Rectal smooth muscle tissue (tissue), 1 donor: ENCODE measurements around the gene LPXN.

Source experiments
- H3K27ac ChIP-seq: one replicate; pipeline ENCODE4 v1.7.0; 2013; ENCODE audit warnings: low read depth, low read length, inconsistent platforms
- H3K27me3 ChIP-seq: one replicate; pipeline ENCODE4 v1.7.0; 2013; ENCODE audit warnings: low read length; ENCODE audit not compliant: control insufficient read depth, insufficient read depth
- H3K36me3 ChIP-seq: one replicate; pipeline ENCODE4 v1.7.0; 2013; ENCODE audit warnings: low read length; ENCODE audit not compliant: control insufficient read depth, insufficient read depth
- H3K4me1 ChIP-seq: one replicate; pipeline ENCODE4 v1.7.0; 2013; ENCODE audit warnings: low read length; ENCODE audit not compliant: control insufficient read depth, insufficient read depth
- H3K4me3 ChIP-seq: one replicate; pipeline ENCODE4 v1.7.0; 2013; ENCODE audit warnings: low read length
- H3K9ac ChIP-seq: one replicate; pipeline ENCODE4 v1.7.0; 2013; ENCODE audit warnings: low read length

LPXN gene

DNA sequence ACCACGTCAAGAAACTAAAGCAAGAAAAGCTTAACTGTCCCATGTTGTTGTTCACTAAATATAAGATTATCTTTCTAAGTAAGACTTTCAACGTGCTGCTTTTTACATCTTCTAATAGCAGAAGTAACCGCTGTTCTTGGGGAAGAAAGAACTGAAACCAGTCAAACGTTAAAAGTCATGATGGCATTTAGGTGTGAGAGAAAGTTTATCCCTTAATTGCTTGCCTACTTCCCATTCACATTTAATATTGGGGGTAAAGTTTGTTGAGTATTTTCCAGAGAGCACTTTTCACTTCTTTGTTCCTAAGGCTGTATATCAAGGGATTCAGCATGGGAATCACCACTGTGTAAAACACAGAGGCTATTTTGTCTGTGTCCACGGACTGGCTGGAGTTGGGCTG is 68.7 kb downstream of the LPXN start:
- H3K36me3 ChIP-seq: no peaks in the 10 kb centered on the region
- no peak overlapping the region for H3K9ac ChIP-seq
- H3K4me3 ChIP-seq: no peak overlapping the region
- H3K27me3 ChIP-seq: no peaks in the 10 kb centered on the region
- no peak overlapping the region for H3K27ac ChIP-seq
- no peaks in the 10 kb centered on the region for H3K4me1 ChIP-seq

- no peak overlapping the region for H3K9ac ChIP-seq
- no peak overlapping the region for H3K27ac ChIP-seq
- no peaks in the 10 kb centered on the region for H3K4me1 ChIP-seq
- H3K27me3 ChIP-seq: no peaks in the 10 kb centered on the region
- H3K36me3 ChIP-seq: no peaks in the 10 kb centered on the region
- no peak overlapping the region for H3K4me3 ChIP-seq
These were observed 69.8 kb downstream of the LPXN start for GRCh38 chr11:58505849-58506248.

DNA sequence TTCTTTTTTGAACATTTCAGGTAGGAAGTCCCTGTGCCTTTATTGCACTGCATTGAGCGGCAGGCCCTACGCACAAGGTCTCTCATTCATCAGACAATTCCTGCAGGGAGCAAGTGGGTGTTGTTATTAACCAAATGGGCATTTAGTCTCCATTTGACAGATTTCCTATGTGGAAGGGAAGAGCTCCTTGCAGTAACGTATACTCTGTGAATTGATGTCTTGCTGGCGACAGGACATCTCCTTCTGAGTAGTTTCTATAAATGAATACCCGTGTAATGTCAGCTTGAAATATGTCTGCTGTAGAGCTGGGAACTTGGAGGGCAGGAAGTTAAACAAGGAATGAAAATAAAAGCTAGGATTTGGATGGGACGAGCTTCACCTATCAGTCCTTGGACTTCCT is 71.4 kb downstream of the LPXN start:
- H3K36me3 ChIP-seq: no peaks in the 10 kb centered on the region
- no peaks in the 10 kb centered on the region for H3K4me1 ChIP-seq
- H3K4me3 ChIP-seq: no peak overlapping the region
- no peaks in the 10 kb centered on the region for H3K27me3 ChIP-seq
- no peak overlapping the region for H3K27ac ChIP-seq
- H3K9ac ChIP-seq: no peak overlapping the region

GRCh38 chr11:58503361-58503856 is 72.2 kb downstream of the LPXN start:
- Histone ChIP-seq H3K27me3 (no peaks in the 10 kb centered on the region), H3K9ac (no peak overlapping the region), H3K4me1 (no peaks in the 10 kb centered on the region), H3K4me3 (no peak overlapping the region), H3K36me3 (no peaks in the 10 kb centered on the region), H3K27ac (no peak overlapping the region)

DNA sequence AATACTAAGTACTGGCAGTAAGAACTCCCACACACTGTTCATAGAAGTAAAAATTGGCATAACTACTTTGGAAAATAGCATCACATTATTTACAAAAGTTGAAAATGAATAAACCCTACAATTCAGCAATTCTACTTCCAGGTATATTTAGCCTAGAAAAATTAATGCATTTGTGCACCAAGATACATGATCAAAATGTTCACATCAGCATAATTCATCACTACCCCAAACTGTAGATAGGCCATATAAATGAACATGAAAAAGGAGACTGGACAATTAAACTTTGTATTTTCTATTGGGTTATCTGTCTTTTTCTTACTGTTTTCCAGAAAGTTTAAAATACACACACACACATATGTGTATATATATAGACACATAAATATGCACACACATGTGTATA is 73.7 kb downstream of the LPXN start:
- no peak overlapping the region for H3K4me3 ChIP-seq
- no peaks in the 10 kb centered on the region for H3K4me1 ChIP-seq
- H3K27ac ChIP-seq: no peak overlapping the region
- no peaks in the 10 kb centered on the region for H3K27me3 ChIP-seq
- H3K36me3 ChIP-seq: no peaks in the 10 kb centered on the region
- H3K9ac ChIP-seq: no peak overlapping the region

DNA sequence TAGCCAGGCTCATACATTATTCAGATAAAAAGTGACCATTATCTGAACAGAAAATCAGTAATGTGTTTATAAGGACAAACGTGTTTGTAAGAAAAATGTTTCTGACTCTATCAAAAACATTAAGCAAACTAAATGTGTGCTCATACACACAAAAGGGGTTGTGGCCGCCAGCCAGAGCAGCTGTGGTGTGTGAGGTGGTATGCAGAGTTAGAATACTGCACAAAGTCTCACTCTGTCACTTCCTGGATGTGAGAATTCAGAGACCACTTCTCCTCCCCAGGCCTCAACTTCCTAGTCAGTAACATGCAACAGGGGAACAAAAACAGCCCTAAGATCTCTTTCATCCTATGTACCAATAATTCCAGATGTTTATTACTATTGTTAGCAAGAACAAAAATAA is 77.2 kb downstream of the LPXN start:
- H3K4me1 ChIP-seq: no peaks in the 10 kb centered on the region
- no peak overlapping the region for H3K27ac ChIP-seq
- no peak overlapping the region for H3K4me3 ChIP-seq
- no peak overlapping the region for H3K9ac ChIP-seq
- no peaks in the 10 kb centered on the region for H3K36me3 ChIP-seq
- H3K27me3 ChIP-seq: no peaks in the 10 kb centered on the region

GRCh38 chr11:58497951-58498350 is 77.7 kb downstream of the LPXN start:
- H3K36me3 ChIP-seq: no peaks in the 10 kb centered on the region
- H3K27me3 ChIP-seq: no peaks in the 10 kb centered on the region
- no peak overlapping the region for H3K27ac ChIP-seq
- no peak overlapping the region for H3K9ac ChIP-seq
- H3K4me1 ChIP-seq: no peaks in the 10 kb centered on the region
- H3K4me3 ChIP-seq: no peak overlapping the region

GRCh38 chr11:58495906-58496305 is 79.8 kb downstream of the LPXN start:
- Histone ChIP-seq H3K9ac (no peak overlapping the region), H3K36me3 (no peaks in the 10 kb centered on the region), H3K27ac (no peak overlapping the region), H3K4me3 (no peak overlapping the region), H3K4me1 (no peaks in the 10 kb centered on the region), H3K27me3 (no peaks in the 10 kb centered on the region)

- Histone ChIP-seq H3K4me3 (no peak overlapping the region), H3K4me1 (no peaks in the 10 kb centered on the region), H3K27ac (no peak overlapping the region), H3K9ac (no peak overlapping the region), H3K36me3 (no peaks in the 10 kb centered on the region), H3K27me3 (no peaks in the 10 kb centered on the region)
These were observed 81.6 kb downstream of the LPXN start for GRCh38 chr11:58494101-58494500.

DNA sequence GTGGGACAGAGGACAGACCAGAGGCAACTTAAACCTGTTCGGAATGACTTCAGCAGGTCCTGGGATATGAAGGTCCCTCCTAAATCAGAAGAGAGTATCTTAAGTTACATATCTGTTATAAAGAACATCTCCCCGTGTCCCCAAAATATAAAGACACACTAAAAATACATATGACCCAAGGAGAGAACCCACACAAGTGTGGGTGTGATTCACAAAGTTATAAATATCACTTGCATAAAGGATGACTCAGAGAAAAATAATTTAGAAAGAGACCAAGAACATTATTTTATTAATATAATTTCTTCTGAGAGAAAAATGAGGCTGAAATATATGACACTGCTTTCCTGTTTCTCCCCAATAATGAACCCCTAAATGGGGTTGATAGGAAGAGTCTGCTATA is 82.0 kb downstream of the LPXN start:
- Histone ChIP-seq H3K4me3 (no peak overlapping the region), H3K27me3 (no peaks in the 10 kb centered on the region), H3K4me1 (no peaks in the 10 kb centered on the region), H3K27ac (no peak overlapping the region), H3K36me3 (no peaks in the 10 kb centered on the region), H3K9ac (no peak overlapping the region)

DNA sequence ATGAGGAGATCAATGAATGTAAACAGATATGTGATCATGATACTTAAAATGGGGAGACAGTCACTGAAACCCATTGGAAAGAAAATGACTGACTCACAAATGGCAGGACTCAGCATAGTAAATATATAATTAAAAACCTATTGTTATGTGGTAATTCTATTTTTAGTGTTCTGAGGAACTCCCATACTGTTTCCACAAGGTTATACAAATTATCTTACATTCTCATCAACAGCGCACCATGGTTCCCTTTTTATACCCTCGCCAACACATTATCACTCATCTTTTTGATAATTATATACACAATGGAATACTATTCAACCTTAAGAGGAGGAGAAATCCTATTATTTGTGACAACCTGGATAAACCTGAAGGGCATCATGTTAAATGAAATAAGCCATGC is 84.8 kb downstream of the LPXN start:
- Histone ChIP-seq H3K27ac (no peak overlapping the region), H3K4me3 (no peak overlapping the region), H3K4me1 (no peaks in the 10 kb centered on the region), H3K36me3 (no peaks in the 10 kb centered on the region), H3K9ac (no peak overlapping the region), H3K27me3 (no peaks in the 10 kb centered on the region)

- Histone ChIP-seq H3K27ac (no peak overlapping the region), H3K4me1 (no peaks in the 10 kb centered on the region), H3K9ac (no peak overlapping the region), H3K27me3 (no peaks in the 10 kb centered on the region), H3K36me3 (no peaks in the 10 kb centered on the region), H3K4me3 (no peak overlapping the region)
These were observed 88.5 kb downstream of the LPXN start for GRCh38 chr11:58487170-58487569.

DNA sequence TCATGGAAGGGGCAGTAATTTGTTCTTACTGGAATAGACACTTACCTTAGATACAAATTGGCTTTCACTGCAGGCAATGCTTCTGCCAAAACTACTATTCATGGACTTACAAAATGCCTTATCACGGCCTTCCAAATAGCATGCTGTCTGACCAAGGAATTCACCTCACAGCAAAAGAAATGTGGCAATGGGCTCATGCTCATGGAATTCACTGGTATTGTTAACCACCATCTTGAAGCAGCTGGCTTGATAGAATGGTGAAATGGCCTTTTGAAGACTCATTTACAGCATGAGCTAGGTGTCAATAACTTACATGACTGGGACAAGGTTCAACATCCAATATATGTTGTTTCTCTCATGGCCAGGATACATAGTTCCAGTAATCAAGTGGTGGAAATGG is 89.7 kb downstream of the LPXN start:
- Histone ChIP-seq H3K9ac (no peak overlapping the region), H3K4me1 (no peaks in the 10 kb centered on the region), H3K27ac (no peak overlapping the region), H3K4me3 (no peak overlapping the region), H3K27me3 (no peaks in the 10 kb centered on the region), H3K36me3 (no peaks in the 10 kb centered on the region)
